Lung (tissue), 12 donors: ENCODE measurements around the gene ORC3. TPM values are rescaled to one million over a fixed set of nuclear protein-coding genes. Genes with fewer than 3 reads are reported as not detected.
"Not testable (repeated sequence)": the region's sequence is repeated elsewhere in the genome, so short reads cannot be mapped to it uniquely, and the experiment has no call there.

Experiments
- ATAC-seq: fragments of 200-7000 bp; cut with Tn5 transposase; one replicate; pipeline ENCODE4 v1.9.1; 2020; ENCODE audit warnings: moderate number of reproducible peaks; ENCODE audit not compliant: insufficient read depth, low FRiP score
- DNase-seq, 3 donors: peaks; one replicate each; pipeline ENCODE4 v3.0.0-alpha.2; 2013 to 2017
- H3K27ac ChIP-seq, 2 donors: one replicate each; pipeline ENCODE4 v1.5.1; 2013; ENCODE audit warnings: mild to moderate bottlenecking in 2 of 2, moderate library complexity in 2 of 2, control low read depth in 1 of 2, inconsistent platforms in 1 of 2, low read depth in 1 of 2, low read length in 1 of 2
- H3K27me3 ChIP-seq, 3 donors: one replicate each; pipeline ENCODE4 v1.5.1; 2013; ENCODE audit warnings: low read length in 2 of 3; ENCODE audit not compliant: control insufficient read depth in 3 of 3, insufficient read depth in 3 of 3
- H3K36me3 ChIP-seq, 4 donors: one replicate each; pipeline ENCODE4 v1.5.1; 2013; ENCODE audit warnings: low read length in 4 of 4, mild to moderate bottlenecking in 1 of 4, moderate library complexity in 1 of 4; ENCODE audit not compliant: control insufficient read depth in 4 of 4, insufficient read depth in 4 of 4
- H3K4me1 ChIP-seq, 5 donors: one replicate each; pipeline ENCODE4 v1.5.1; 2013; ENCODE audit warnings: low read length in 5 of 5, mild to moderate bottlenecking in 2 of 5, moderate library complexity in 1 of 5; ENCODE audit not compliant: control insufficient read depth in 5 of 5, insufficient read depth in 5 of 5
- H3K4me3 ChIP-seq: one replicate; pipeline ENCODE4 v1.5.1; 2013; ENCODE audit warnings: mild to moderate bottlenecking, control low read depth, moderate library complexity
- H3K9ac ChIP-seq, 2 donors: one replicate each; pipeline ENCODE4 v1.5.1; 2013; ENCODE audit warnings: low read length in 2 of 2, control low read depth in 1 of 2; ENCODE audit not compliant: insufficient read depth in 1 of 2
- H3K9me3 ChIP-seq, 4 donors: one replicate each; pipeline ENCODE4 v1.5.1; 2013; ENCODE audit warnings: low read length in 3 of 4, mild to moderate bottlenecking in 1 of 4, moderate library complexity in 1 of 4; ENCODE audit not compliant: control insufficient read depth in 4 of 4, insufficient read depth in 3 of 4
- CTCF ChIP-seq: IDR thresholded peaks from 2 replicates; pipeline ENCODE4 v1.5.1; 2012; ENCODE audit warnings: mild to moderate bottlenecking; ENCODE audit errors: control extremely low read depth, extremely low read depth
- WGBS, 2 donors: extraction: QIAGEN DNeasy Blood & Tissue Kit; methylation state at CpG; one replicate each; pipeline ENCODE4 v1.1.7; 2013; 5-methylcytosine and 5-hydroxymethylcytosine counted together
- polyA plus RNA-seq, 2 donors: library from polyadenylated mRNA; stranded (reverse); fragments of 200-250 nt; gene quantifications; one replicate each; pipeline ENCODE4 v1.2.1, GENCODE V29; 2013
- total RNA-seq, 2 donors: library from RNA; depleted of rRNA in 1 of 2; stranded (reverse); fragments of >200 nt in 1 of 2; gene quantifications; one replicate each; pipeline ENCODE4 v1.2.1, GENCODE V29; 2014 to 2021
- donor health status: control.
- donor health status: control.
- donor health status: Bipolar disorder and iron deficiency.
- donor health status: healthy.
- donor health status: DM: yes; HTN: yes; CAD: no.

Gene ORC3
- total and polyA plus RNA-seq, 4 donors = 12.0 to 30.3 (median 16.8) TPM

- no peak for TF ChIP-seq CTCF
- H3K4me1 ChIP-seq = peaks cover 0 to 18% (median 5%) of the 10 kb centered on the region in 5 donors
- DNase-seq (no peak), ATAC-seq (peak; percentile 1)
- H3K9me3 ChIP-seq = no peaks in the 10 kb centered on the region
- 0% methylated on average over 36 of the region's 36 CpGs for WGBS, 2 donors
- peaks cover 0 to 5% (median 0%) of the 10 kb centered on the region in 4 donors for H3K36me3 ChIP-seq
- peak overlapping the region; percentile 98 for H3K4me3 ChIP-seq
- peak overlapping the region; percentile 99 for H3K27ac ChIP-seq
- H3K27me3 ChIP-seq = no peaks in the 10 kb centered on the region
- H3K9ac ChIP-seq = peak overlapping the region; percentile 90 to 97
Measured at GRCh38 chr6:87701344-87701675, 111.4 kb downstream of the ORC3 start.

- no peak for TF ChIP-seq CTCF
- Histone ChIP-seq H3K27ac (peak within 1 kb of the TSS; percentile 99), H3K9ac (peak within 1 kb of the TSS; percentile 90 to 97), H3K9me3 (no peaks in the 10 kb centered on the region), H3K4me1 (peaks cover 0 to 18% (median 6%) of the 10 kb centered on the region in 5 donors), H3K27me3 (no peaks in the 10 kb centered on the region), H3K36me3 (peaks cover 0 to 5% (median 0%) of the 10 kb centered on the region in 4 donors), H3K4me3 (peak within 1 kb of the TSS; percentile 98)
- 0 to 1% methylated on average over 73 to 88 of the region's 88 CpGs for WGBS, 2 donors
- ATAC-seq (peak; percentile 92), DNase-seq (peak; percentile 98 to 100 (median 99))
Measured at GRCh38 chr6:87701676-87702588, 112.0 kb downstream of the ORC3 start, which contains the start of gene AKIRIN2. Gene AKIRIN2 (minus strand): TSS chr6:87702233. CDS start chr6:87701684, 549 bp downstream.

GRCh38 chr6:87702589-87702945, 112.6 kb downstream of the ORC3 start:
- Histone ChIP-seq H3K4me1 (peaks cover 0 to 14% (median 6%) of the 10 kb centered on the region in 5 donors), H3K27me3 (no peaks in the 10 kb centered on the region), H3K9me3 (no peaks in the 10 kb centered on the region), H3K9ac (peak overlapping the region in 1 of 2 donors; percentile 81), H3K36me3 (peaks cover 0 to 5% (median 0%) of the 10 kb centered on the region in 4 donors), H3K27ac (peak overlapping the region; percentile 12 to 73), H3K4me3 (no peak overlapping the region)
- WGBS, 2 donors = 4% methylated on average over 7 of the region's 7 CpGs
- DNase-seq = no peak
- no peak for TF ChIP-seq CTCF
- no peak for ATAC-seq

GRCh38 chr6:87703039-87703438, 113.1 kb downstream of the ORC3 start:
- H3K27ac ChIP-seq = peak overlapping the region in 1 of 2 donors; percentile 73
- not testable (repeated sequence) for H3K27me3 ChIP-seq, ATAC-seq, H3K4me3 ChIP-seq, H3K36me3 ChIP-seq, H3K4me1 ChIP-seq, DNase-seq, H3K9me3 ChIP-seq
- WGBS, 2 donors = 86 to 91% methylated on average over 19 of the region's 19 CpGs
- peak overlapping the region in 1 of 2 donors; percentile 81 for H3K9ac ChIP-seq
